Measurements from ENCODE around the gene ZNF174. TPM values are rescaled to one million over a fixed set of nuclear protein-coding genes. Genes with fewer than 3 reads are reported as not detected.

ZNF174 gene
- total and polyA plus RNA-seq, 2 of the 4 experiments (the other 2 are of a cell fraction), result 7.2 to 10.6 TPM

- peak overlapping the region; percentile 43; the same call in 1 of the 2 replicates for H4K91ac ChIP-seq (ENCODE audit: insufficient read depth, low read depth, low read length)
- H3K79me1 ChIP-seq (ENCODE audit: low read depth in 1 of 2, low read length in 2 of 2), result peaks cover 4 to 22% of the 10 kb centered on the region in 2 experiments; a peak in 3 of 4 replicates
- H2BK20ac ChIP-seq (ENCODE audit: low read depth, low read length), result no peak overlapping the region
- no peak overlapping the region for H3K18ac ChIP-seq (ENCODE audit: low read depth, low read length)
- no peak overlapping the region for H2BK15ac ChIP-seq (ENCODE audit: low read depth, low read length)
- no peaks in the 10 kb centered on the region for H4K20me1 ChIP-seq (ENCODE audit: insufficient read depth, low read length)
- H2AK9ac ChIP-seq (replicated peaks; ENCODE audit: low read depth, low read length, poor library complexity), result peak overlapping the region; percentile 43
- peaks cover 8% of the 10 kb centered on the region for H3K36me3 ChIP-seq (ENCODE audit: control insufficient read depth, insufficient read depth, low read length)
- H3K4me3 ChIP-seq (ENCODE audit: insufficient read depth, low read depth, low read length), result peak overlapping the region; percentile 64
- no peaks in the 10 kb centered on the region for H3K9me3 ChIP-seq (ENCODE audit: control insufficient read depth, insufficient read depth, low read length)
- no peak overlapping the region for H2BK120ac ChIP-seq (ENCODE audit: low read depth, low read length)
- CTCF ChIA-PET, result interaction anchor here (1.0 to 1.1 kb wide), 2 partner anchors 10 to 13 kb away, joined by 3 read pairs; no protein-coding TSS in a partner anchor
- BruUV-seq (replicated peaks), result TSS peak; percentile 49
- ATAC-seq (ENCODE audit: low read depth) (peak; percentile 82), DNase-seq (peak; percentile 80)
- peak overlapping the region; percentile 78 for H2AK5ac ChIP-seq (ENCODE audit: low read depth, low read length)
- TF ChIP-seq CHD1 (IDR thresholded peaks at IDR 0.05; ENCODE audit: low read depth, low read length) (no peak), POLR2A (IDR thresholded peaks at IDR 0.05; ENCODE audit: low read depth, low read length) (peak; percentile 48; the same call in 1 of the 2 replicates)
- peak overlapping the region; percentile 68 for H3K4me2 ChIP-seq (ENCODE audit: low read depth, low read length)
- no peak overlapping the region for H3K23ac ChIP-seq (ENCODE audit: low read depth, low read length)
- peak overlapping the region; percentile 90 to 95 for H4K8ac ChIP-seq (ENCODE audit: low read depth in 2 of 2, low read length in 2 of 2)
- intact Hi-C loops (cut with micrococcal nuclease) (no loop called here), in situ Hi-C loops (cut with MboI; ENCODE audit: low sequenced_read_pairs) (no loop called here), dilution Hi-C loops (cut with HindIII; ENCODE audit: low sequenced_read_pairs, unreplicated experiment) (no loop called here)
- H2AFZ ChIP-seq (replicated peaks; ENCODE audit: low read length, poor library complexity), result peak overlapping the region; percentile 85
- peak overlapping the region; percentile 35 for H3K14ac ChIP-seq (replicated peaks; ENCODE audit: low read depth, low read length)
- peak overlapping the region; percentile 44 for H3K4ac ChIP-seq (ENCODE audit: low read depth, low read length)
- H3K27ac ChIP-seq (ENCODE audit: insufficient read depth, low read length), result peak overlapping the region; percentile 58
- no peaks in the 10 kb centered on the region for H3K9me1 ChIP-seq (ENCODE audit: insufficient read depth, low read length)
- H2BK5ac ChIP-seq (ENCODE audit: low read depth, low read length, poor library complexity, severe bottlenecking), result peak overlapping the region; percentile 14
- H3K56ac ChIP-seq (ENCODE audit: extremely low read depth, insufficient read depth, low read length), result peak overlapping the region; percentile 72; the same call in 1 of the 2 replicates
- H4K5ac ChIP-seq (ENCODE audit: low read depth, low read length), result peak overlapping the region; percentile 13
- H3K9ac ChIP-seq (ENCODE audit: low read depth, low read length), result peak overlapping the region; percentile 79
- POLR2A ChIA-PET (ENCODE audit: unreplicated experiment), result interaction anchor here (0.6 to 1.3 kb wide), 3 partner anchors 30 to 43 kb away, joined by 3 to 4 read pairs (median 3); partner anchors contain the start of genes ZNF174 and ZSCAN32
- no peaks in the 10 kb centered on the region for H3K27me3 ChIP-seq (ENCODE audit: control insufficient read depth, insufficient read depth, low read length)
- WGBS, 2 experiments (ENCODE audit: extremely low coverage in 2 of 2, insufficient read length in 1 of 2), result no CpG with 5 or more reads among the region's 10 CpGs
- H3K4me1 ChIP-seq (ENCODE audit: control insufficient read depth, insufficient read depth, low read length), result no peaks in the 10 kb centered on the region; the same call in 1 of the 2 replicates
Measured at GRCh38 chr16:3444032-3444388, 43.0 kb downstream of the ZNF174 start.

Measured in IMR-90 (cell line).